Activated naive CD4-positive, alpha-beta T cell treated with anti-CD3 and anti-CD28 coated beads for 36 hours (primary cell): ENCODE measurements around the gene TNFRSF1A. TPM values are rescaled to one million over a fixed set of nuclear protein-coding genes. Genes with fewer than 3 reads are reported as not detected.

ENCODE experiments used
- CTCF ChIA-PET: fragments of 350-600 bp; sonication (Branson Sonifier 250); formaldehyde crosslinking; loops from one replicate; lab custom pipeline; 2021; ENCODE audit warnings: antibody characterized with exemption; lab: Charles Lee
- DNase-seq: peaks from one replicate; pipeline ENCODE4 v3.0.0-alpha.2; 2020
- H3K27ac Mint-ChIP-seq: one replicate; pipeline ENCODE4 v1.8.0; 2021; ENCODE audit warnings: mild to moderate bottlenecking, mixed read lengths
- H3K27me3 Mint-ChIP-seq: one replicate; pipeline ENCODE4 v1.8.0; 2021; ENCODE audit warnings: low read depth, mixed read lengths
- H3K36me3 Mint-ChIP-seq: one replicate; pipeline ENCODE4 v1.8.0; 2021; ENCODE audit warnings: low read depth, mixed read lengths
- H3K4me1 Mint-ChIP-seq: one replicate; pipeline ENCODE4 v1.8.0; 2021; ENCODE audit warnings: low read depth, mixed read lengths
- H3K4me3 Mint-ChIP-seq: one replicate; pipeline ENCODE4 v1.8.0; 2021; ENCODE audit warnings: mild to moderate bottlenecking, moderate library complexity, mixed read lengths
- H3K9me3 Mint-ChIP-seq: one replicate; pipeline ENCODE4 v1.8.0; 2021; ENCODE audit warnings: mixed read lengths
- intact Hi-C: fragments of 100-400 bp; cut with micrococcal nuclease; formaldehyde crosslinking; loops from one replicate; pipeline ENCODE4 v1.15.1; 2023
- total RNA-seq, 2 experiments: library from RNA; stranded (reverse); gene quantifications; one replicate each; pipeline ENCODE4 v1.2.3, GENCODE V29; 2021

Gene TNFRSF1A
- total RNA-seq, result 10 to 100 TPM; 38.1 to 41.3 TPM

DNA sequence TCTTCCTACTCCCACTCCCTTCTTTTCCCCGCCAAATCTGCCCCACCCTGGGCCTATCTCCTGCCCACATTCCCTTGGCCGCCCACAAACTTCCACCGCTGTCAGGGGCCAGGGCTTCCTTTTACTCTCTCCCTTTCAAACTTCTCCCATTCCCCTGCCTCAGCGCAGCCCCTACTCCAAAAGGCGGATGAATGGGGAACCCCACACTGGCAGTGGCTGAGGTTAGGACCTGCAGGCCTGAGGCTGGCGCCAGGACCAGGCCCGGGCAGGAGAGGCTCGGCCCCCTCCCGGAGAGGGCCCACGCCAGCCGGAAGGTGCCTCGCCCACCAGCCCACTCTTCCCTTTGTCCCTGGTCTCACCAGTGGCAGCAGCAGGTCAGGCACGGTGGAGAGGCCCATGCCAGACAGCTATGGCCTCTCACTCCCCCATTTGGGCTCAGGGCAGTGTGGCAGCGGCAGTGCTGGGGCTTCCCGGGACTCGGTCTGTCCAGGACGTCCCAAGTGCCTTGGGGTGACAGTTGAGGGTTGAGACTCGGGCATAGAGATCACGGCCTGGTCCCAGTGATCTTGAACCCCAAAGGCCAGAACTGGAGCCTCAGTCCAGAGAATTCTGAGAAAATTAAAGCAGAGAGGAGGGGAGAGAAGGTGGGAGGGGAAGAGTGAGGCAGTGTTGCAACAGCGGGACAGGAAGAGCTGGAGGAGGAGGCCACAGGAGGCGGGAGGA lies at the start of gene TNFRSF1A:
Gene TNFRSF1A, minus strand, starts transcription at position 660 of the 723 bp plus-strand sequence. Its CDS starts 262 bp downstream, at position 398.
- H3K9me3 Mint-ChIP-seq, result no peaks in the 10 kb centered on the region
- peak within 1 kb of the TSS; percentile 17 for H3K4me3 Mint-ChIP-seq
- no peaks in the 10 kb centered on the region for H3K27me3 Mint-ChIP-seq
- DNase-seq, result peak; percentile 73
- H3K36me3 Mint-ChIP-seq, result peaks cover 5% of the 10 kb centered on the region
- H3K4me1 Mint-ChIP-seq, result peaks cover 38% of the 10 kb centered on the region
- CTCF ChIA-PET, result interaction anchor here (1.1 to 2.9 kb wide), 3 partner anchors 9 to 124 kb away, joined by 3 to 14 read pairs (median 4); no protein-coding TSS in a partner anchor
- intact Hi-C loops, result no loop called here
- no peak within 1 kb of the TSS for H3K27ac Mint-ChIP-seq

- Mint-ChIP-seq H3K4me1 (no peaks in the 10 kb centered on the region), H3K9me3 (no peaks in the 10 kb centered on the region), H3K4me3 (no peak overlapping the region), H3K36me3 (no peaks in the 10 kb centered on the region), H3K27ac (no peak overlapping the region), H3K27me3 (no peaks in the 10 kb centered on the region)
- DNase-seq, result no peak
- CTCF ChIA-PET, result no interaction called here
- intact Hi-C loops, result no loop called here
These were observed 49.1 kb upstream of the TNFRSF1A start for GRCh38 chr12:6391013-6391412.

- CTCF ChIA-PET, result no interaction called here
- no peak overlapping the region for H3K27ac Mint-ChIP-seq
- no peak overlapping the region for H3K4me3 Mint-ChIP-seq
- no peak for DNase-seq
- no peaks in the 10 kb centered on the region for H3K36me3 Mint-ChIP-seq
- no peaks in the 10 kb centered on the region for H3K4me1 Mint-ChIP-seq
- H3K9me3 Mint-ChIP-seq, result no peaks in the 10 kb centered on the region
- intact Hi-C loops, result no loop called here
- H3K27me3 Mint-ChIP-seq, result no peaks in the 10 kb centered on the region
These were observed 48.4 kb upstream of the TNFRSF1A start for GRCh38 chr12:6390084-6390799.

DNA sequence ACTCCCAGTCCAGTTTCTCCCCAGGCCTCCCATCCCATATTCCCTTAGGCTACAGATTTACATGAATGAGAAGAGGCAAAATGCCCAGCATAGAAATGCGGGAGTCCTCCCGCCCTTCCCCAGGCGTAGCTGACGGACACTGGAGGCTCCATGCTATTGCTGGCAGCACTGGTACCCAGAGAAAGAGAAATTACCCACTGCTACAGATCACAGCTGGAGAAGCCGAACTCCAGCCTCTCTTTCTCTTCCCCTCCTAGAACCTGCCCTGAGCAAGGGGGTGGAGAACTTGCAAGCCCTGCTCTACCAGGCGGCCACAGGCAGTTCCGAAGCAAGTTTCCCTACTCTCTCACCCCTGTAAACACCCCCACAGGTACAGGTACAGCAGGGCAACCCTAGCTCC lies 45.7 kb upstream of the TNFRSF1A start:
- H3K4me1 Mint-ChIP-seq, result peaks cover 4% of the 10 kb centered on the region
- intact Hi-C loops, result no loop called here
- DNase-seq, result no peak
- H3K27me3 Mint-ChIP-seq, result peaks cover 5% of the 10 kb centered on the region
- CTCF ChIA-PET, result no interaction called here
- H3K4me3 Mint-ChIP-seq, result no peak overlapping the region
- H3K9me3 Mint-ChIP-seq, result no peaks in the 10 kb centered on the region
- no peak overlapping the region for H3K27ac Mint-ChIP-seq
- no peaks in the 10 kb centered on the region for H3K36me3 Mint-ChIP-seq

DNA sequence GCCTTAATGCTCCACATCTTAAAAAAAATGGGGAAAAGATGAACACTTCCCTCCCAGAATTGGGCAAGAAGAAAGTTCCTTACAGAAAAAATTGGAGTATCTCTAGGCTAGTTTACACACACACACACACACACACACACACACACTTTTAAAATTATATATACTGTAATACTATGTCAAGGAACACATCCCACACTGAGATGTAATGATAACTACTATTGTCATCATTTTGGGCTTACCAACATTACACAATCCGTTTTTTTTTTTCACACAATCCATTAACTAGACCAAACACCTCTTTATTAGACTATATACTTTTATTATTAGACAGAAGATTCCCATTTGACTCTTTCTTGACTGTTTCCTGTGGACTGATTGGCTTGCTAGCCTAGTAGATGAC lies 44.6 kb upstream of the TNFRSF1A start:
- H3K27ac Mint-ChIP-seq, result no peak overlapping the region
- peaks cover 6% of the 10 kb centered on the region for H3K27me3 Mint-ChIP-seq
- intact Hi-C loops, result no loop called here
- H3K4me3 Mint-ChIP-seq, result no peak overlapping the region
- no peaks in the 10 kb centered on the region for H3K36me3 Mint-ChIP-seq
- DNase-seq, result no peak
- CTCF ChIA-PET, result no interaction called here
- peaks cover 4% of the 10 kb centered on the region for H3K4me1 Mint-ChIP-seq
- no peaks in the 10 kb centered on the region for H3K9me3 Mint-ChIP-seq

GRCh38 chr12:6386038-6386437 lies 44.2 kb upstream of the TNFRSF1A start:
- H3K36me3 Mint-ChIP-seq, result no peaks in the 10 kb centered on the region
- no peak overlapping the region for H3K27ac Mint-ChIP-seq
- CTCF ChIA-PET, result no interaction called here
- intact Hi-C loops, result no loop called here
- peaks cover 6% of the 10 kb centered on the region for H3K27me3 Mint-ChIP-seq
- H3K4me3 Mint-ChIP-seq, result no peak overlapping the region
- no peaks in the 10 kb centered on the region for H3K9me3 Mint-ChIP-seq
- peaks cover 4% of the 10 kb centered on the region for H3K4me1 Mint-ChIP-seq
- DNase-seq, result no peak

DNA sequence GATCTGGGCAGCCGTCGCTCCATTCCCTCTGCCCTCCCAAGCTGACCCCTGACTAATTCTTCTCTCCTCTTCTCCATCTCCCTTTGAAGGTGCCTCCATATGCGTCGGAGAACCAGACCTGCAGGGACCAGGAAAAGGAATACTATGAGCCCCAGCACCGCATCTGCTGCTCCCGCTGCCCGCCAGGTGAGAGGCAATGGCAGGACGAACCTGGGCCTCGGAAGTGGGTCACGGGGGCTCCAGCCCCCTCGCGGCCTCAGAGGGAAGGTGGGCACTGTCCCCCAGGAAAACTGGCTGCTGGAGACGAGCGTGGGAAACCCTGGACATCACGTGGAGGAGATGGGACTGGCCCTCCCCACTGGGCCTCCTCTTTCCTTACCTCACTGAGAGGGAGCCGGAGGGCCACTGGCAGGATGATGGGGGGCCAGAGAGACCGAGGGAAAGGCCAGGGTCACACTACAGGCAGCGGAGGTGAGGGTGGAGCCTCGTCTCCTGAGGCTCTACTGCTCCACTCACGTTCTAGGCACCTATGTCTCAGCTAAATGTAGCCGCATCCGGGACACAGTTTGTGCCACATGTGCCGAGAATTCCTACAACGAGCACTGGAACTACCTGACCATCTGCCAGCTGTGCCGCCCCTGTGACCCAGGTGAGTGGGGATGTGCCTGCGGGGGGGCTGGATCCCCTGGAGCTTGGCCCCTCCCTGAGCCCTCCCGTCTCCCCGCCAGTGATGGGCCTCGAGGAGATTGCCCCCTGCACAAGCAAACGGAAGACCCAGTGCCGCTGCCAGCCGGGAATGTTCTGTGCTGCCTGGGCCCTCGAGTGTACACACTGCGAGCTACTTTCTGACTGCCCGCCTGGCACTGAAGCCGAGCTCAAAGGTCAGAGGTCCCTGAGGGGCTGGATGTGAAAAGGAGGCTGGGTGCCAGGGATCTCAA lies 42.9 kb upstream of the TNFRSF1A start:
- no peak for DNase-seq
- intact Hi-C loops, result no loop called here
- H3K4me3 Mint-ChIP-seq, result peak overlapping the region; percentile 24
- peaks cover 6% of the 10 kb centered on the region for H3K27me3 Mint-ChIP-seq
- H3K27ac Mint-ChIP-seq, result no peak overlapping the region
- H3K9me3 Mint-ChIP-seq, result no peaks in the 10 kb centered on the region
- CTCF ChIA-PET, result no interaction called here
- peaks cover 4% of the 10 kb centered on the region for H3K4me1 Mint-ChIP-seq
- no peaks in the 10 kb centered on the region for H3K36me3 Mint-ChIP-seq

- Mint-ChIP-seq H3K9me3 (no peaks in the 10 kb centered on the region), H3K4me1 (peaks cover 4% of the 10 kb centered on the region), H3K36me3 (no peaks in the 10 kb centered on the region), H3K4me3 (peak within 1 kb of the TSS; percentile 26), H3K27me3 (peaks cover 6% of the 10 kb centered on the region), H3K27ac (no peak within 1 kb of the TSS)
- intact Hi-C loops, result no loop called here
- CTCF ChIA-PET, result no interaction called here
- DNase-seq, result peak; percentile 38
These were observed 42.0 kb upstream of the TNFRSF1A start, which contains the start of gene LTBR for GRCh38 chr12:6383572-6384498. Gene LTBR (plus strand): TSS chr12:6384162. CDS start chr12:6384359, 197 bp downstream.

DNA sequence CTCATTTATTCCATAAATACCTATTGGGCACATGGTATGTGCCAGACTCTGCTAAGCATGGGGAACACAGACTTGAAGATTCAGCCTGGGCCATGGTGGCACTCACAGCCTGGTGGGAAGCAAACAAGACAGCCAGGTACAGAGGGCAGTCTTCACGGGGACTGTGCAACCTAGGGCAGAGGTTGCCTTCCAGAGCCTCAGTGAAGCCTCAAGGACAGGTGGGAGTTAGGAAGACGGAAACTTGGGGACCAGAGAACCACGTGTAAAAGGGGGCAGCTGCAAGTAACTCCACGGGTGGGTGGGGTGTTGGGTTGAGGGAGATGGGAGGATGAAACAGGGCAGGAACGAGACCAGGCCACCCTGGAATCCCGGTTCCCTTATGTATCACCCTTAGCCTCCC lies 41.1 kb upstream of the TNFRSF1A start:
- no peaks in the 10 kb centered on the region for H3K9me3 Mint-ChIP-seq
- intact Hi-C loops, result no loop called here
- no peak overlapping the region for H3K27ac Mint-ChIP-seq
- H3K4me1 Mint-ChIP-seq, result peaks cover 4% of the 10 kb centered on the region
- H3K27me3 Mint-ChIP-seq, result peaks cover 6% of the 10 kb centered on the region
- CTCF ChIA-PET, result interaction anchor here (1.6 kb wide), 1 partner anchor 83 kb away, joined by 3 read pairs; no protein-coding TSS in a partner anchor
- DNase-seq, result no peak
- peak overlapping the region; percentile 26 for H3K4me3 Mint-ChIP-seq
- no peaks in the 10 kb centered on the region for H3K36me3 Mint-ChIP-seq

- intact Hi-C loops, result no loop called here
- DNase-seq, result no peak
- H3K9me3 Mint-ChIP-seq, result no peaks in the 10 kb centered on the region
- H3K4me3 Mint-ChIP-seq, result no peak overlapping the region
- H3K27ac Mint-ChIP-seq, result no peak overlapping the region
- no peaks in the 10 kb centered on the region for H3K36me3 Mint-ChIP-seq
- H3K4me1 Mint-ChIP-seq, result peaks cover 8% of the 10 kb centered on the region
- CTCF ChIA-PET, result interaction anchor here (1.6 kb wide), 1 partner anchor 83 kb away, joined by 3 read pairs; no protein-coding TSS in a partner anchor
- peaks cover 6% of the 10 kb centered on the region for H3K27me3 Mint-ChIP-seq
These were observed 40.5 kb upstream of the TNFRSF1A start for GRCh38 chr12:6382371-6382770.
